GM18498 (cell line): Measurements from ENCODE around the gene COL19A1.

Experiments
- ATAC-seq: cut with Tn5 transposase; IDR thresholded peaks from one replicate; pipeline ENCODE4 v1.9.1; 2021; ENCODE audit warnings: mild to moderate bottlenecking, moderate library complexity; ENCODE audit not compliant: unreplicated experiment

The COL19A1 gene

DNA sequence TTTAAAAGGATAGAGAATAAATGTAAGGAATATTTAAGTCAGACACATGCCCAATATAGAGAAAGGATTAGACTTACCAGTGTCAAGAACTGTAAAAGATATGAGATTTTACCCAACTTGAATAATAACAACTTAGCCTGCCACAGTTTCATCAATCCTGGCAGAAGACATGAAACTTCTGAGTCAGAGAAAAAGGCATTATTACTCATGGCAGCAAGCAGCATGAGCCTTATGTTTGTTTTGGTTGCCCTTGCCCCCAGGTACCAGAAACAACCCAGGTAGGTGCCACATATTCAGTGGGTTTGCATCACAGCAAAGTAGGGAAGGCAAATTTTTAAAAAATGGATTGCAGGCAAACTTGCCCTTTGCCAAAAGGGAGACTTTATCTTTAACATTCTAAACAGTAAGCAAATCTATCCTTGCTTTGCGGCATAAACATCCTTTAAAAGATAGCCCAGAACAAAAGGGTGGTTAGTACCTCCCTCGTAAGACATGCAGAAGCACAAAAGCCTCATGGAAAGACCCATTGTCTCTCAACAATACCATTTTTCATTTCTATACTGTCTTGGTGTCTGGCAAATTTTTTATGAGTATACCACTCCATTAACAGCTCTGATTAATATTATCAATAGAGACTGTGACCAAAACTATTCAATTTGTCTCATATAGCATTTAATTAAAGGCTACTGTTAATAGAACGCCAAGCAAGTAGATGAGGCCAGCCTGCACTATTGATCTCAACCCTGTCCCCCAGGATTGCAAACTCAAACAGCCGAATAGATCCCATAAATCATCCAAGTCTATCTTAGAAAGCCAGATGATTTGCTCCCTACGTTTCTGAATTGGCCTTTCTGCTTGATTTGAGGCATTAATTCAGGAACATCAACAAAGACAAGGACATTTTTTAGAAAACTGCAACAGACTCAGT lies 185.1 kb downstream of the COL19A1 start:
- no peak for ATAC-seq

GRCh38 chr6:70059039-70059719 lies 192.8 kb downstream of the COL19A1 start:
- ATAC-seq: no peak

DNA sequence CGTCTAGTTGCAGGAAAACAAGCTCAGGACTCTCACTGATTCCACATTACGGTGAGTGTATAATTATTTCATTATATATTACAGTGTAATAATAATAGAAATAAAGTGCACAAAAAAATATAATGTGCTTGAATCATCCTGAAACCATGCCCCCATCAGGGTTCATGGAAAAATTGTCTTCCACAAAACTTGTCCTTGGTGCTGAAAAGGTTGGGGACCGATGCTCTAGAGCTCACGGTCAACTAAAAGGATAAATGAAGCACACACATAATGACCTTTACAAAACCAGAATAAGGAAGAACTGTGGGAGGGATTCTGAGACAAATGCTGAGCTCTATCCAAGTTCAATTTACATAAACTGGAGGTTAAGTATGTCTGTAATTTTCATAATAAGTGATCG lies 194.3 kb downstream of the COL19A1 start:
- no peak for ATAC-seq

GRCh38 chr6:70061546-70061945 lies 195.2 kb downstream of the COL19A1 start:
- no peak for ATAC-seq

GRCh38 chr6:70062010-70062409 lies 195.7 kb downstream of the COL19A1 start:
- no peak for ATAC-seq

DNA sequence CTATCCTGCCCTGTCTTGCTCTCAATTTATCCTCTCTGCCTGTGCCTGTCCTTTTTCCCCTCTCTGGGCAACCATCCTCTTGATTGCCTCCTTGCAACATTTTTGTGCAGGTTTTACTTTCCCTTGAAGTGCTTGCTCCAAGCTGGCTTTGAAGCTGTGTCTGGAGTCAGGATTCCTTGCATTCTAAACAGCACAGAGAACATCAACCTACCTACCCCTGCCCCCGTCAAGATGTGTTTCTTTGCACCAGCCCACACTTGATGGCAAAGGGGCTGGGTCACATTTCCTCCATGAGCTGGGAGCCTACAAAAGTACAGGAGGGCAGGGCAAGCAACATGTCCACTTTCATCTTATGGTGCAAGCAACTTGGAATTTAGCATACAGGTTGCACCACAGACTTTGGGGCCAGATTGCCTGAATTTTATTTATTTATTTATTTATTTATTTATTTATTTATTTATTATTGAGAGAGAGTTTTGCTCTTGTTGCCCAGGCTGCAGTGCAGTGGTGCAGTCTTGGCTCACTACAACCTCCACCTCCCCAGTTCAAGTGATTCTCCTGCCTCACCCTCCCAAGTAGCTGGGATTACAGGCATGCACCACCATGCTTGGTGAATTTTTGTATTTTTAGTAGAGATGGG lies 206.3 kb downstream of the COL19A1 start:
- ATAC-seq: no peak

GRCh38 chr6:70073637-70074036 lies 207.3 kb downstream of the COL19A1 start:
- ATAC-seq: no peak

- ATAC-seq: peak; percentile 67
These were observed 212.9 kb downstream of the COL19A1 start for GRCh38 chr6:70079241-70079640.

- no peak for ATAC-seq
These were observed 214.2 kb downstream of the COL19A1 start for GRCh38 chr6:70080443-70081070.

DNA sequence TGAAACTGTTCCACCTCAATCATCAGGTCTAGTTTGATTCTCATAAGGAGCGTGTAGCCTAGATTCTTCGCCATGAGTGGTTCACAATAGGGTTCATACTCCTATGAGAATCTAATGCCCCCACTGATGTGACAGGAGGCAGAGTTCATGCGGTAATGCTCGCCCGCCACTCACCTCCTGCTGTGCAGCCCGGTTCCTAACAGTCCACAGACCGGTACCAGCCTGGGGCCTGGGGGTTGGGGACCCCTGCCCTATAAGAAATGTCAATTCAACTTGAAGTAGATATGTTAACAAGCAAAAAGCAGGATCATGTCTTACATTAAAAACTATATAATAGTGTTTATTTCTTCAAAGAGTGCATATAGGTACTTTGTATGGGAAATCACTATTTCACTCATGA lies 216.5 kb downstream of the COL19A1 start:
- no peak for ATAC-seq

GRCh38 chr6:70086806-70087205 lies 220.4 kb downstream of the COL19A1 start:
- ATAC-seq: no peak

GRCh38 chr6:70094156-70094555 lies 227.8 kb downstream of the COL19A1 start:
- ATAC-seq: no peak

- no peak for ATAC-seq
These were observed 233.4 kb downstream of the COL19A1 start for GRCh38 chr6:70099732-70100131.

DNA sequence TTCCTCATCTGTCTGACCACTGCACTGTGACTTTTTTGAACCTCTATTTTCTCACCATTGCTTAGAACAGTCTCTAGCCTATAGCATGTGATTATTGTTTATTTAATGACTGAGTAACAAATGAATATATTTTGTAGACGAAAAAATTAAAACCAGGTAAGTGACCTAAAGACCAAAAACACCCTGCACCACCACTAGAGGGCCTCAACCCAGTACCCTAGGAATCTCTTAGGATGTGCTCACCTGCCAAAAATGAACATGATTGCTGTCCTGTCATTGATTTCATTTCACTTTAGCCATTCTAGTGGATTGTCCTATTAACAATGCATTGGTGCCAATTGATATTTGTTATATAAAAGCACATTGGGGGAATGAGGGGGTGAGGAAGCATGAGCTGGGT lies 237.4 kb downstream of the COL19A1 start:
- no peak for ATAC-seq

DNA sequence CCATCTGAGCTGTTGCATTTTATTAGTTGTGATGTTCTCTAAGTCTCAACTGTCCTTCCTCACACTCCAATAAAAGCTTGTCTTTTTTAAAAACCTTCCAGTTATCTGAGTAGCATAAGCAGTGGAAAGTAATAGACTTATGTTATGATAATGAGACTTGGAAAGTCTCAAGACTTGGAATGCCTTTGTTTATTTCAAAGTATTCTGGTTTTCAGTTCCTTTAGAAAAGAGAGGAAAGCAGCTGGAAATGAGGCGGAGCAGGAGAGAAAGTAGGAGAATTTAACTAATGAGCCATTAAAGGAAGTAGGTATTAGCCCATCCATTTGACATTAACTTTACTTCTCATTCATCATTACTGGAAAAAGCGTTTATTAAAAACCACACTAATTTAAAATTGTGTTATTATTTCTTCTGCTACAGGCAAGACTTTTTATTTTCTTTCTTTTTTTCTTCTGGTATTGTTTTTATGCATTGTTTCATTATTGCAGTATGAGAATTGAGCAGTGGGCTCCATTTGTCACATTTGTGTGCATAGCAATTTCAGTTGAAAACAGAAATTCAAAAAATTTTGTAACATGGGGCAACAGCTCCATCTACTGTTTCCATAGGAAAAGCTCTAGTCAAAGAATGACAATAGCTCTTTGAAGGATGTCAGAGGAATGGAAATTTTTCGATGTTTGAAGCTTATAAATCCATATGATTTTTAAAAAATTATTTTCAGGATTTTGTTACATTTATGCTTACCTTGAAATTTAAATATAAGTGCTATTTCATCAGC lies 241.7 kb downstream of the COL19A1 start:
- peak; percentile 47 for ATAC-seq

DNA sequence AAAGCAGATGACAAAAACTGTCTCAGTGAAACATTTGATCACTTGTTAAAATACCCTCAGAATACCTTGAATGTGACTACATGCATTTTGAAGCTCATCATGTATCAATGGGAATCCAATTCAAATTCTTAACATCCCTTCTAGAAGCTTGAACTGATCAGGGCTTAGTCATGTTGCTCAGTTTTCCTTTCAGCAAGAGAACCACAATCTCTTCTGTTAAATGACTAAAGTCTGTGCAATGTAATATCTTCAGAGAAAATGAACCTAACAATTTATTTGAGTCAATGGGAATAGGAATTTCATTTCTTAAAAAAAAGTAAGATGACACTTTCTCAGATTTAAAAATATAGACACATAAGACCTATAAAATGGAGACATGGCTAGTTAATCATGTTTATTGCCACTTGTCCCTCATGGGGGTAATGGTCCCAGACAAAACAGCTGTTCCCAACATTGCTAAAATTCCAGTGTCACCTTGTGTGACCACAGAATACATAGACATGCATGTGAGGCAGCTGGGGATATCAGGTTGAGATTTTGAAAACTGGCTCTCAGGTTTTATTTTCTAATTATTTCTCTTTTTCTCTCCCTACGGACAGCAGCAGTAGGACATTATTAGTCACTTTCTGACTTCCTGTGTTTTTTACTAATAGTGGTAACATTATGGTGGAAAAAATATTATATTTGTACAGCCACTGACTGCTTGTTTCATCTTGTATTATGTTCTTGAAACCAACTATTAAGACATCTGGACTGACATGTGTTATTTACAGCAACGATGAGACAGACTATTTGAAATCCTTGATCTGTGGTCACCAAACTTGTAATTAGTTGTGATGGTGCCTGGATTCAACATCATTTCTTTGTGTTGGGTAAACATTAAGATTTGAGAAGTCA lies 244.0 kb downstream of the COL19A1 start:
- ATAC-seq: no peak

- no peak for ATAC-seq
These were observed 245.4 kb downstream of the COL19A1 start for GRCh38 chr6:70111737-70112136.

DNA sequence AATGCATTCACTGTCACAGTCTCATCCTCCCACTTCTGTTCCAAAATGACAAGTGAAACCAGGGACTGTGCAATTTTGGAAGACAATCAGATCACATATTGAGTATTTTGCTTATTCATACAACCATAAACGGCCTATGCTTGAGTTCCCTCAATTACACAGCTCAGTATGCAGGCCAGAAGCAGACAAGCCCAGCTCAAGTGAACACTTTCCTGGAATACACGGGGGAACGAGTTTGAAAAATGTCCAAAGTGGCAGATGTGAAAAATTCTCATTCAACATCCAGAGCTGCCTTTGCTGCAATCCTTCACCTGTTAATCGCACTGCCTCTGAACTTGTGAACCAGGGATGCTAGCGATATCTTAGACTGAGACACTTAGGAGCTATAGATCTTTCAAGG lies 246.4 kb downstream of the COL19A1 start:
- ATAC-seq: no peak

DNA sequence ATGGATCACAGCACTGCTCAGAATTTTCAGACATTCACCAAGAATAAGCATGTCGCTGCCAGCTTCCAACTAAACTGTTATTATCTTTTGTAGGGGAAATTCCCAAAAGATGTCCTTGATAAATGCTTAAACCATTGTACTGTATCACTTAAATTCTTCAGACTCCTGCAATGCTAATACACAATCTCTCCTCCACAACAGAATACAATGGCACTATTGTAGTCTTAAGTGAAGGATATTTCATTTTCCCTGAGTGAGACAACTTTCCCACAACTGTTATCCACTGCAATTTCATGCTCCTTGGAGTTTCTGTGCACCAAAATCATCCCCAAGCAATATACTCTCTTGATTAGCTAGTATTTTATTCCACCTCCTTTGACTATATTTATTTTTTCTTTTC lies 246.8 kb downstream of the COL19A1 start:
- no peak for ATAC-seq
